NCI-H2107 (cell line): Measurements from ENCODE around the gene NUP153.

ENCODE experiments used
- DNase-seq: peaks from one replicate; lab custom pipeline; 2025; lab: John Stamatoyannopoulos, UW

NUP153 gene

GRCh38 chr6:17662585-17662984 lies 44.1 kb downstream of the NUP153 start:
- no peak for DNase-seq

GRCh38 chr6:17656644-17657043 lies 50.1 kb downstream of the NUP153 start:
- DNase-seq, result no peak

- DNase-seq, result no peak
Measured at GRCh38 chr6:17656092-17656491, 50.6 kb downstream of the NUP153 start.

GRCh38 chr6:17653198-17653882 lies 53.4 kb downstream of the NUP153 start:
- DNase-seq, result no peak

- DNase-seq, result no peak
Measured at GRCh38 chr6:17650656-17651309, 55.9 kb downstream of the NUP153 start.

GRCh38 chr6:17648745-17649144 lies 58.0 kb downstream of the NUP153 start:
- no peak for DNase-seq

- no peak for DNase-seq
Measured at GRCh38 chr6:17640477-17640917, 66.2 kb downstream of the NUP153 start.

GRCh38 chr6:17638212-17638715 lies 68.5 kb downstream of the NUP153 start:
- no peak for DNase-seq

- no peak for DNase-seq
Measured at GRCh38 chr6:17635568-17635967, 71.2 kb downstream of the NUP153 start.

GRCh38 chr6:17633465-17634188 lies 73.1 kb downstream of the NUP153 start:
- DNase-seq, result no peak

- no peak for DNase-seq
Measured at GRCh38 chr6:17632934-17633333, 73.8 kb downstream of the NUP153 start.

- DNase-seq, result no peak
Measured at GRCh38 chr6:17630511-17631073, 76.1 kb downstream of the NUP153 start.

GRCh38 chr6:17629824-17630510 lies 76.8 kb downstream of the NUP153 start:
- DNase-seq, result no peak

GRCh38 chr6:17628873-17629272 lies 77.9 kb downstream of the NUP153 start:
- no peak for DNase-seq

GRCh38 chr6:17624396-17624795 lies 82.3 kb downstream of the NUP153 start:
- no peak for DNase-seq

- DNase-seq, result no peak
Measured at GRCh38 chr6:17622144-17622543, 84.6 kb downstream of the NUP153 start.

- no peak for DNase-seq
Measured at GRCh38 chr6:17621003-17621402, 85.7 kb downstream of the NUP153 start.

GRCh38 chr6:17615794-17616193 lies 90.9 kb downstream of the NUP153 start:
- no peak for DNase-seq

GRCh38 chr6:17612048-17612447 lies 94.7 kb downstream of the NUP153 start:
- DNase-seq, result no peak

GRCh38 chr6:17610835-17611234 lies 95.9 kb downstream of the NUP153 start:
- no peak for DNase-seq

GRCh38 chr6:17606606-17607005 lies 100.1 kb downstream of the NUP153 start:
- no peak for DNase-seq

- no peak for DNase-seq
Measured at GRCh38 chr6:17602888-17603287, 103.8 kb downstream of the NUP153 start.
